Activated CD8-positive, alpha-beta memory T cell treated with anti-CD3 and anti-CD28 coated beads for 36 hours (primary cell): ENCODE results near the gene IFT122. TPM values are rescaled to one million over a fixed set of nuclear protein-coding genes. Genes with fewer than 3 reads are reported as not detected.
"Not testable (repeated sequence)": the region's sequence is repeated elsewhere in the genome, so short reads cannot be mapped to it uniquely, and the experiment has no call there.

Experiments
- CTCF ChIA-PET: fragments of 350-600 bp; sonication (Branson Sonifier 250); formaldehyde crosslinking; loops from one replicate; lab custom pipeline; 2021; ENCODE audit warnings: antibody characterized with exemption; lab: Charles Lee
- POLR2A ChIA-PET: fragments of 350-600 bp; sonication (Branson Sonifier 250); formaldehyde crosslinking; loops from one replicate; lab custom pipeline; 2021; ENCODE audit warnings: antibody characterized with exemption; lab: Charles Lee
- total RNA-seq, 2 experiments: library from RNA; stranded (reverse); gene quantifications; one replicate each; pipeline ENCODE4 v1.2.3, GENCODE V29; 2021

Gene IFT122
- total RNA-seq, 2 experiments from 2014 or later, result 16.5 to 19.2 TPM

- ChIA-PET CTCF (no interaction called here), POLR2A (no interaction called here)
Measured at GRCh38 chr3:129543156-129543790, 103.2 kb downstream of the IFT122 start, which contains the start of gene H1-8. Gene H1-8, plus strand, starts transcription at chr3:129543175. Its CDS starts 44 bp downstream, at chr3:129543219.

DNA sequence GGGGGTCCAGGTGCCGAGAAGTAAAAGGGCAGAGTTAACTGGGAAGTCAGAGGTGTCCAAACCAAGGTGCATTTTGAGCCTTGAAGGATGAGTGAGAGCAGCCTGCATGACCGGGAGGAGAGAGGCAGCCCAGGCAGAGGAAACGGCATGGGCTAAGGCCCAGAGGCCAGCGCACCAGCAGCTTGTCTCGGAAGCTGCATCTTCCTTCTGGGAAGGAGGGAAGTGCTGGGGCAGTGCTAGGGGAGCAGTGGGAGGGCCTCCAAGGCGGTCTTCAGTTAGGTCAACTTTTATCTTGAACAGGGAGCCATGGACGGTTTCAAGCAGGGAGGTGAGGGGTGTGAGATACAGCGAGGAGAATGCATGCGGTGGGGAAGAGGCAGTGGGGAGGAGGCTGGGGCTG, 104.0 kb downstream of the IFT122 start:
- ChIA-PET CTCF (no interaction called here), POLR2A (no interaction called here)

DNA sequence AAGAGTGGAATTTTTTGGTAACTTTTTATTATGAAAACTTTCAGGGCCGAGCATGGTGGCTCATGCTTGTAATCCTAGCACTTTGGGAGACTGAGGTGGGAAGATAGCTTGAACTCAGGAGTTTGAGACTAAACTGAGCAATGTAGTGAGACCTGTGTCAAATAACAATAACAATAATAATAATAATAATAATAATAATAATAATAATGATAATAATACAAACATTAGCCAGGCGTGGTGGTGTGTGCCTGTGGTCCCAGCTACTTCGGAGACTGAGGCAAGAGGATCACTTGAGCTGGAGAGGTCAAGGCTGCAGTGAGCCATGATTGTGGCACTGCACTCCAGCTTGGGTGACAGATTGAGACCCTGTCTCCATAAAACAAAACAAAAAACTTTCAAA, 105.9 kb downstream of the IFT122 start:
- POLR2A ChIA-PET, CTCF ChIA-PET: not testable (repeated sequence)

DNA sequence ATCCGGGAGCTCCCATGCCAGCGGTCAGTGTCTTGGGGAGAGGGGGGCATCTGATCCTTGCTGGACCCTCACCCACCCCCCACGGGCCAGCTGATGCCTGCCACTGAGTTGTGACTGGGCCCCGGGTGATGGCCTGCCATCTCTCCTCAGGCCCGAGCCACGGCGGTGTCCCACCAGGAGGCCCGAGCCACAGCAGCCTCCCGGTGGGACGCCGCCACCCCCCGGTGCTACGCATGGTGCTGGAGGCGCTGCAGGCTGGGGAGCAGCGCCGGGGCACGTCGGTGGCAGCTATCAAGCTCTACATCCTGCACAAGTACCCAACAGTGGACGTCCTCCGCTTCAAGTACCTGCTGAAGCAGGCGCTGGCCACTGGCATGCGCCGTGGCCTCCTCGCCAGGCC, 107.2 kb downstream of the IFT122 start:
- POLR2A ChIA-PET, result no interaction called here
- CTCF ChIA-PET, result no interaction called here

DNA sequence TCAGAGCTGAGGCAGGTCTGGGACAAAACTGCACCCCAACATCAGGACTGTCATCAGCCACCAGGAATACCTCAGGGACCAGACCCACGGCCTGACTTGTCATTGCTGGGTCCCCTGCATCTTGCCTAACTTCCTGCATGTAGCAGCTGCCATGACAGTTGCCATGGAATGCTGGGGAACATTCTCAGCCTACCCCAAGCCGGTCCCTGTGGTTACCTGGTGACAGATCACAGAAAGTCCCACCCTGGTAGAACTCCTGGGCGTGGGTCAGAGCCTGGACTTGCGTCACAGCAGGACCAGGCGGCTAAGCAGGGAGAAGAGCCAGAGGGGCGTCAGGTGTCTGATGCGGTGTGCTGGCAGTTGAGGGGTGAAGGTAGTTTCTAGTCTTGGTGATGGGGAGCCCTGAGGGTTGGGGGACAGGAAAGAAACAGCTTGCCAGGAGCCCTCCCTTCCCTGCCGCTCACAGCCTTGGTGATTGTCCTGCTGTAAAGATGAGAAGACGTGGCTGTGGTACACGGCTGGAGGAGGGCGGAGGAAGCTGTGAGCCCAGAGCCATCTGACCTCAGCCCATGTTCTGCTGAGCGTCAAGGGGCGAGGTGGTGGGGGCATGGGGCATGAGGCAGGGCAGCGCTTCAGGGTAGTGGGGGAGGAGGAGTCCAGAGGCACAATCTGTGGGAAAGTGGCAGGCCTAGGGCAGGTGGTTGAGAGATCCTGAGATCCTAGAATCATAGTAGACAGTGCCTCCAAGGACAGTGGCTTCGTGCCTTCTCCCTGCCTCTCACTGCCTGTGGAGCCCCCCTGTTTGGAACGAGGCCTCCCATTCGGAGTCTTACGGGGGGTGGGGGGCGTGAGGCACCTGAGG, 108.3 kb downstream of the IFT122 start:
- ChIA-PET CTCF (no interaction called here), POLR2A (no interaction called here)

- ChIA-PET POLR2A (no interaction called here), CTCF (no interaction called here)
Measured at GRCh38 chr3:129549006-129549800, 109.2 kb downstream of the IFT122 start.

- ChIA-PET CTCF (no interaction called here), POLR2A (no interaction called here)
Measured at GRCh38 chr3:129549805-129550204, 109.8 kb downstream of the IFT122 start.

DNA sequence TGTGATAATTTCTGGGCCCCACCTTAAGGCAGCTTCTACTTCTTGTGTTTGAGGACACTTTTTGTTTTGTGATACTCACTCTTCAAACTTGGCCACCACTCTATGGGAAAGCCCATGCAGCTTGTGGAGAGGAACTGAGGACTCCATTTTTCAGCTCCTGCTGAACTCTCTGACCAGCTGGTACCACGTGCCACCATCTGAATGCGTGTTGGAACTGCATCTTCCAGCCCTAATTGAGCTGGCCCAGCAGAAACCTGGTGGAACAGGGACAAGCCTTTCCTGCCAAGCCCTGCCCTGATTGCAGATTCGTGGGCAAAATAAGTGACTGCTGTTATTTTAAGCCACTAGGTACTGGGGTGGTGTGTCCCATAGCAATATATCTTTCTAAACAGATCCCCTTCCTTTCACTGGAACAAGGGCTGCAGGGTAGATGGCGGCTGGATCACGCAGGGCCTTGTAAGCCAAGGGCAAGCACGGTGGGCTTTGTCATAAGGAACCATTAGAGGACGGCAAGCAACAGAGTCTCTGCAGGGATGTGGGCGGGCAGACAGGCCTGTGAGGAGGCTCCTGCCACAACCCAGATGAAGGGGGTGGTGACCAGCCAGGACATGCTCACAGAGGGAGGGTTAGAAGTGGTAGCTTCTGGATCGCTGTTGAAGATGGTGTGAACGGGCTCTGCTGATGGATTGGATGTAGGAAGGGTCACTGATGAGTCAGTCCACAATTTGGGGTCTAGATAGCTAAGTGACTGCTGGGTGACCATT, 112.4 kb downstream of the IFT122 start:
- CTCF ChIA-PET, result no interaction called here
- POLR2A ChIA-PET, result no interaction called here

GRCh38 chr3:129553171-129553570, 113.1 kb downstream of the IFT122 start:
- CTCF ChIA-PET, result no interaction called here
- POLR2A ChIA-PET, result no interaction called here

DNA sequence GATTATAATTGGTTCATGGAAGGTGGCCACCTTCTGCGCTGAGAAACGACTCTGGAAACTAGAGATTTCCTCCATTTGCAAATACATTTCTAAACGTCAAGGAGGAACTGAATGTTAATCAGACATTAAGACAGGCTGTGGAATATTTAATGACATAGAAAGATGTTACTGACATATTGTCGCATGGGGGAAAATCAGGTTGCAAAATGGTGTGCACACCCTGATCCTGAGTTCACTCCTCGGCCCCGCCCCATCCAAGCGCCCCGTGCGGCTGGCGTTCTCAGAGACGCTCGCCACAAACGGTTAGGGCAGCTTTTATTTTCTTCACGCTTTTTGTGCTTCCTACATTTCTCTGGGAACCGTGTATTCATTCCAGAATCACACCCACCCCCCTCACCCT, 113.7 kb downstream of the IFT122 start:
- ChIA-PET POLR2A (no interaction called here), CTCF (no interaction called here)

GRCh38 chr3:129554356-129555152, 114.5 kb downstream of the IFT122 start:
- ChIA-PET POLR2A (no interaction called here), CTCF (no interaction called here)

- CTCF ChIA-PET, result no interaction called here
- POLR2A ChIA-PET, result no interaction called here
Measured at GRCh38 chr3:129555153-129555550, 115.1 kb downstream of the IFT122 start.

DNA sequence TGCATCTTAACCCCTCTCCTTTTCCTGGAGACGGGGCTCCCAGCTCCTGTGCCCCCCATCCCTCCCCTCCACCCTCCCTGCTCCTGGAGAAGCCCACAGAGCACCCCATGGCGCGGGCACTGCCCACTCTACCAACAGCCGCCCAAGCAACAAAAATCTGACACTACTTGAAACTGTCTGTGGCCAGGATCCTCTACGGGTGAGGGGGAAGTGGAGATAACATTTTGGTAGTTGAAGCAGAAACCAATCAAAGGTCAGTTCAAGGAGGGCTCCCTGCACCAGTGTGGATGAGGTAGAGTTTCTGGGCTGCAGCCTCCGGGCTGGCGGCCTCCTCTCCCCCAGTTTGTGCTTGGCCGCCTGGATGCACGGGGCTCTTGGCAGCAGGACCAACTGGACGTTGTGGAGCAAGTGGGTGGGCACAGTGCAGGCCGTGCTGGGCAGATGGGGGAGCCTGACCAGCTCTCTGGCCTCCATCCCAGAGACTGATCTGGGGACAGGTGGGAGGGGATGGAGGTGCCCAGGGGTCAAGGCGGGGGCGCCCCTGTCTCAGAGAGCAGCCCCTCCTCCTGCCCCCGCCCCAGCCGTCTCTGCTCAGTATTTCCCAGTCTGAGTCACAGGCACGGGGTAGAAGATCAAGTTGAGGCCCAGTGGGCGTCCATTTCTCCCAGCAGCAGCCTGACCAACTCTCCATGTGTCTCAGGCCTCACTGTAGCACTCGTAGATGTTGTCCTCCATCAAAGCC, 115.8 kb downstream of the IFT122 start:
- CTCF ChIA-PET, result no interaction called here
- POLR2A ChIA-PET, result no interaction called here

- ChIA-PET CTCF (no interaction called here), POLR2A (no interaction called here)
Measured at GRCh38 chr3:129556358-129556695, 116.3 kb downstream of the IFT122 start.

DNA sequence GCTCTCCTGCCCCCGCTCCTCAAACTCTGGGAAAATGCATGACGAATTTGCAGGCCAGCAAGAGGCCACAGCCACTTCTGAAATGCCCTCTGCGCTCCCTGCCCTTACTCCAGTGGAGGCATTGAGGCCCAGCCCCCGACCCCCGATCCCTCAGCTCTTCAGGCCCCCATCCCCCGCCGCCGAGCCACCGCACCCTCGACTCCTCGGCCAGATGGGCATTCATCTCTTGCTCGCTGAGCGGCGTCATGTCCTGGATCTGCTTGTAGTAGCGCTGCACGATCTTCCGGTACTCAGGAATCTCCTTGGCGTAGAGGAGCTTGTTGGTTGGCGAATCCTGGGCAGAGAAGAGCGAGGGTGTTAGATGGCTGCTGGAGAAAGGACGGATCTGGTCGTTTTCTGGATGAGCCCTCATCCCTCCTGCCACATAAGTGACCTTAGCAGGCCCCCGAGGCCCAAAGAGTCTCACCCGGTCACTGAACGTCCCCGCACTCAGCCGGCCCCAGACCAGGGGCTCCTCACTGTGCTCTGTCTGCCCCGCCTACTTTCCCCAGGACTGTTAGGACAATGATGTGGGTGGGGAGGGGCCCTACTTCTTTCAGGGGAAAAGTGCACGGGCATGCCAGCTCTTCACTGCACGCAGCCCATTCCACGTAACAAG, 117.0 kb downstream of the IFT122 start:
- ChIA-PET POLR2A (no interaction called here), CTCF (no interaction called here)

DNA sequence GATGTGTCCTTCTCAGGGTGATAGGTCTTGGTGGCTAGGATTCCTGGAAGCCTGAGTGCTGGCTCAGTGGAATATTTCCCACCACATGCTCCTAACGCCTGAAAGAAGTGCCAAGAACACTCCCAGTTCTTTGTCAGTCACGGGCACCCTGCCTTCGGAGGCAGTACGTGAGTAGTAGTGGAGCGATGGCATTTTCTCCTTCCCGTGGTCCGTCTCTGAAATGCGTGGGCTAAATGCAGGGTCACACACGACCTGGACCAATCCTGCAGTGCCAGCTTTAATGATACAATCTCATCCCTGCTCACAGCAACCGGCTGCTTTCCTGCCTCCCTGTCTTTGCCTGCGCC, 117.5 kb downstream of the IFT122 start:
- ChIA-PET POLR2A (no interaction called here), CTCF (no interaction called here)

GRCh38 chr3:129558081-129558771, 118.2 kb downstream of the IFT122 start:
- ChIA-PET CTCF (no interaction called here), POLR2A (no interaction called here)
